ENCODE data around the gene YAF2.

GRCh38 chr12:42167711-42168110 is 70.3 kb downstream of the YAF2 start:
- TF ChIP-seq CTCF (IDR thresholded peaks at IDR 0.05) (no peak), POLR2AphosphoS5 (IDR thresholded peaks at IDR 0.05; ENCODE audit: low read depth, low read length) (no peak), SIN3A (IDR thresholded peaks at IDR 0.05; ENCODE audit: borderline replicate concordance, insufficient read depth, low read depth, low read length) (no peak), REST (IDR thresholded peaks at IDR 0.05; ENCODE audit: insufficient read depth in 1 of 2, low read depth in 2 of 2, low read length in 1 of 2) (no peak), TCF7L2 (IDR thresholded peaks at IDR 0.05; ENCODE audit: low read depth, low read length) (no peak)

All from Panc1 (cell line).